SK-N-SH (cell line): ENCODE data around the gene OSBPL10.

Source experiments
- CHD2 ChIP-seq: fragments of 150-350 bp; IDR thresholded peaks from 2 replicates; pipeline ENCODE4 v1.6.1; 2018; ENCODE audit warnings: low read length; ENCODE audit not compliant: partially characterized antibody
- NFIC ChIP-seq: IDR thresholded peaks from 2 replicates; pipeline ENCODE4 v1.4.0; 2012; ENCODE audit warnings: borderline replicate concordance
- POLR2AphosphoS5 ChIP-seq: IDR thresholded peaks from 2 replicates; pipeline ENCODE4 v1.6.1; 2012; ENCODE audit warnings: low read depth, low read length

DNA sequence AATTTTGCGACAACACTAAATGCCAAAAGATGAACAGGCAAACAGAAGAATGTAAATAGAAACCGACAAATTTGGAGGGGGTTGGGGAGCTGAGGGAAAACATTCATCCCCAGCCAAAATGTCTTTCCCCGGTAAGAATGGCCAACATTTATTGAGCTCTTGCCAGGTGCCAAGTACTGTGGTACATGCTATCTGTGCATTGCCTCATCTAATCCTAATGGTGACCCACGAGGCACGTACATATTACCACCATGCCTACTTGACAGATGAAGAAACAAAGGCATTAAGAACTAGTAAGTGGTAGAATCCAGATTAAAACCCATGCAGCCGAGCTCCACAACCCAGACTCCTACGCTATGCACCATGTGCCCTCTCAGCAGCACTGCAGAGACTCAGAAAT, 242.7 kb downstream of the OSBPL10 start:
- no peak for TF ChIP-seq NFIC
- TF ChIP-seq POLR2AphosphoS5, result no peak
- no peak for TF ChIP-seq CHD2
